ENCODE results near the gene TRMT13.

DNA sequence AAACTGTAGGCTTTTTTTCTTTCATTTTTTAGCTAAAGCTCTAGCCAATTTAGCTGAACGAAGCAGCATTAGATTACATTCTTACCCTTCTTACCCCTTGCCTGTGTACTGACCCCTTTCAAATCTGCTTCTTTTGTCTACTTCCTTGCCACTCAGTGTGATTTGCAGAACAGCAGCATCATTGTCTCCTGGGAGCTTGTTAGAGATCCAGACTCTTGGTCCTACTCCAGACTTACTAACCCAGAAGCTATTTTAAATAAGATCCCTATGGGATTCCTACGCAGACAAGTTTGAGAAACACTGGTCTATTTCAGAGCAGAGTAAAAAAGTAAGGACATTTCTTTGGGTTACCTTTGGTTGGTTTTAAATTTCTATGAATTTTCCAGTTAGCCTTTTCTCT, 31.3 kb downstream of the TRMT13 start:
- TF ChIP-seq, protein P1, sequence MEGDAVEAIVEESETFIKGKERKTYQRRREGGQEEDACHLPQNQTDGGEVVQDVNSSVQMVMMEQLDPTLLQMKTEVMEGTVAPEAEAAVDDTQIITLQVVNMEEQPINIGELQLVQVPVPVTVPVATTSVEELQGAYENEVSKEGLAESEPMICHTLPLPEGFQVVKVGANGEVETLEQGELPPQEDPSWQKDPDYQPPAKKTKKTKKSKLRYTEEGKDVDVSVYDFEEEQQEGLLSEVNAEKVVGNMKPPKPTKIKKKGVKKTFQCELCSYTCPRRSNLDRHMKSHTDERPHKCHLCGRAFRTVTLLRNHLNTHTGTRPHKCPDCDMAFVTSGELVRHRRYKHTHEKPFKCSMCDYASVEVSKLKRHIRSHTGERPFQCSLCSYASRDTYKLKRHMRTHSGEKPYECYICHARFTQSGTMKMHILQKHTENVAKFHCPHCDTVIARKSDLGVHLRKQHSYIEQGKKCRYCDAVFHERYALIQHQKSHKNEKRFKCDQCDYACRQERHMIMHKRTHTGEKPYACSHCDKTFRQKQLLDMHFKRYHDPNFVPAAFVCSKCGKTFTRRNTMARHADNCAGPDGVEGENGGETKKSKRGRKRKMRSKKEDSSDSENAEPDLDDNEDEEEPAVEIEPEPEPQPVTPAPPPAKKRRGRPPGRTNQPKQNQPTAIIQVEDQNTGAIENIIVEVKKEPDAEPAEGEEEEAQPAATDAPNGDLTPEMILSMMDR (IDR thresholded peaks at IDR 0.05; ENCODE audit: insufficient read depth, low read length) = no peak
- TF ChIP-seq GABPA (IDR thresholded peaks at IDR 0.05; ENCODE audit: low read depth) = no peak

Data from HL-60 (cell line).